ENCODE data around the gene JMJD6. TPM values are rescaled to one million over a fixed set of nuclear protein-coding genes. Genes with fewer than 3 reads are reported as not detected.
A peak's percentile ranks its signal among the peaks of the same experiment; 100 is the strongest.

Gene JMJD6
- total and polyA plus RNA-seq, 2 experiments from 2014 or later: 19.3 to 44.8 TPM

DNA sequence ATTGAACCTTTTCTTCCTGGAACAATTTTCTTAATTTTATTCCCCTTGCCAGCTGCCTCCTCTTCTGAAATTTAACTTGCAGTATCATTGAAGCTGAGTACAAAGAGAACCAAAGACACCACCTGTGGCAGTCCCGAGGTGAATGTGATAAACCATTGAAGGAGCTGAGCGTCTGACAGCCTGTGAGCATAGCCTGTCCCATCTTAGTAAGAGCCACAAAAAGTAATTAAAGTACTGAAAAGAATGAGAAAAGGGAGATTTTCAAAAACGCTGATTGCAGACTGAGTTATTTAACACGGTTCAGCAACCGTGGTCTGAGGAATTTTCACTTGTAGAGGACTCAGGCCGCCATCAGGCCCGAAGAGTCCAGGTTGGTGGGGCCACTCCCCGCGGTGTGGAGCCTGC is 55.7 kb downstream of the JMJD6 start:
- Histone ChIP-seq H3K9me3 (ENCODE audit: low read depth) (no peaks in the 10 kb centered on the region), H3K4me1 (ENCODE audit: insufficient read depth) (no peaks in the 10 kb centered on the region), H3K9me2 (replicated peaks; ENCODE audit: insufficient read depth) (no peaks in the 10 kb centered on the region), H4K20me1 (ENCODE audit: insufficient read depth, poor library complexity, severe bottlenecking) (no peaks in the 10 kb centered on the region), H3K79me2 (no peaks in the 10 kb centered on the region), H3K36me3 (replicated peaks; ENCODE audit: insufficient read depth, low read depth) (no peaks in the 10 kb centered on the region), H3K27me3 (no peaks in the 10 kb centered on the region), H2AFZ (peak overlapping the region; percentile 53), H3K4me3 (no peak overlapping the region), H3K27ac (peak overlapping the region; percentile 91), H3K4me2 (peak overlapping the region; percentile 71)
- no peak for DNase-seq (ENCODE audit: low spot score)
- no peak for TF ChIP-seq EZH2 (IDR thresholded peaks at IDR 0.05; ENCODE audit: borderline replicate concordance)
- no peak for TF ChIP-seq EZH2phosphoT487 (IDR thresholded peaks at IDR 0.05; ENCODE audit: low read depth, severe bottlenecking, unreplicated experiment)
- TF ChIP-seq, protein P1, sequence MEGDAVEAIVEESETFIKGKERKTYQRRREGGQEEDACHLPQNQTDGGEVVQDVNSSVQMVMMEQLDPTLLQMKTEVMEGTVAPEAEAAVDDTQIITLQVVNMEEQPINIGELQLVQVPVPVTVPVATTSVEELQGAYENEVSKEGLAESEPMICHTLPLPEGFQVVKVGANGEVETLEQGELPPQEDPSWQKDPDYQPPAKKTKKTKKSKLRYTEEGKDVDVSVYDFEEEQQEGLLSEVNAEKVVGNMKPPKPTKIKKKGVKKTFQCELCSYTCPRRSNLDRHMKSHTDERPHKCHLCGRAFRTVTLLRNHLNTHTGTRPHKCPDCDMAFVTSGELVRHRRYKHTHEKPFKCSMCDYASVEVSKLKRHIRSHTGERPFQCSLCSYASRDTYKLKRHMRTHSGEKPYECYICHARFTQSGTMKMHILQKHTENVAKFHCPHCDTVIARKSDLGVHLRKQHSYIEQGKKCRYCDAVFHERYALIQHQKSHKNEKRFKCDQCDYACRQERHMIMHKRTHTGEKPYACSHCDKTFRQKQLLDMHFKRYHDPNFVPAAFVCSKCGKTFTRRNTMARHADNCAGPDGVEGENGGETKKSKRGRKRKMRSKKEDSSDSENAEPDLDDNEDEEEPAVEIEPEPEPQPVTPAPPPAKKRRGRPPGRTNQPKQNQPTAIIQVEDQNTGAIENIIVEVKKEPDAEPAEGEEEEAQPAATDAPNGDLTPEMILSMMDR (IDR thresholded peaks at IDR 0.05; ENCODE audit: poor library complexity): no peak
- WGBS (ENCODE audit: low lambda C conversion rate, missing lambda C conversion rate): 63% methylated on average over 9 of the region's 9 CpGs

DNA sequence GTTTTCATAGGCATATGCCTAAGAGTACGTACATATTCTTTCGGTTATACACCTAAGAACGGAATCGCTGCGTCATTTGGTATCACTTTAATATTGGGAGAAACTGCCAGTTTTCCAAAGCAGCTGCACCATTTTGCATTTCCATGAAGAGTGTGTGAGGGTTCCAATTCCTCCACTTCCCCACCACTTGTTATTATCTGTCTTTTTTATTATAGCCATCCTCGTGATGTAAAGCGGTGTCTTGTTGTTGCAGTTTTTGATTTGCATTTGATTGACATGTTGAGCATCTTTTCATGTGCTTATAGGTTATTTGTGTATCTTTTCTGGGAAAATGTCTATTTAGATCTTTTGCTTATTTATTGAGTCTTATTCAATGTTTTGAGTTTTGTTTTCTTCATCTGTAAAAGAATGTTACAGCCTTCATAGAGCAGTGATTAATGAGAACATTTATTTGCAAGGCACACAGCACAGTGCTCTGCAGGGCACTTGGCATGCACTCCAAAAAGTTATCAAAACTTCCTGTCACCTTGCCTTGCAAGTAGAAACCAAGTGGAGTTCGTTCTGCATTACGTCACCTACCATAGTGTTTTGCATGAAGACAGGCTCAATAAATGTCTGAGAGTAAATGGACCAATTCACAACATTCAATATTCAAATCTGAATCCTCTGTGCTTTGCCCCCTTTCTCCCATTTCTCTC is 56.2 kb downstream of the JMJD6 start:
- no peak overlapping the region for H3K4me3 ChIP-seq
- H3K4me2 ChIP-seq: peak overlapping the region; percentile 71
- DNase-seq (ENCODE audit: low spot score): no peak
- no peaks in the 10 kb centered on the region for H3K79me2 ChIP-seq
- WGBS (ENCODE audit: low lambda C conversion rate, missing lambda C conversion rate): 98% methylated on average over 9 of the region's 9 CpGs
- no peaks in the 10 kb centered on the region for H3K27me3 ChIP-seq
- H3K27ac ChIP-seq: peak overlapping the region; percentile 91
- no peaks in the 10 kb centered on the region for H3K9me3 ChIP-seq (ENCODE audit: low read depth)
- H3K4me1 ChIP-seq (ENCODE audit: insufficient read depth): no peaks in the 10 kb centered on the region
- H4K20me1 ChIP-seq (ENCODE audit: insufficient read depth, poor library complexity, severe bottlenecking): no peaks in the 10 kb centered on the region
- H3K36me3 ChIP-seq (replicated peaks; ENCODE audit: insufficient read depth, low read depth): no peaks in the 10 kb centered on the region
- no peak for TF ChIP-seq EZH2 (IDR thresholded peaks at IDR 0.05; ENCODE audit: borderline replicate concordance)
- no peak for TF ChIP-seq EZH2phosphoT487 (IDR thresholded peaks at IDR 0.05; ENCODE audit: low read depth, severe bottlenecking, unreplicated experiment)
- TF ChIP-seq, protein P1 (IDR thresholded peaks at IDR 0.05; ENCODE audit: poor library complexity): no peak
- peak overlapping the region; percentile 53 for H2AFZ ChIP-seq
- no peaks in the 10 kb centered on the region for H3K9me2 ChIP-seq (replicated peaks; ENCODE audit: insufficient read depth)

MicroRNAs encoded within 50 kb of the gene (microRNA counts, 767-probe panel; counts per million panel counts)
- not detected for microRNA hsa-miR-636

Small RNA genes within 50 kb of the gene (microRNA-seq; reads per million reads assigned to microRNA genes)
- gene MIR636: not detected

Small RNA genes within 50 kb of the gene (small RNA-seq; reads per million reads assigned to genes)
- gene AC005837.3: not detected
- gene RF02271: not detected
- gene RNU6-97P: not detected
- gene RNY4P36: not detected

Other genes starting within 250 kb of the JMJD6 start
- gene RHBDF2, start 225.2 kb downstream of the JMJD6 start, total RNA-seq: 4.9 and 5.5 TPM in 2 replicates
- 11.0 and 11.7 TPM in 2 replicates for gene RHBDF2, start 225.2 kb downstream of the JMJD6 start, polyA plus RNA-seq
- gene CYGB, start 188.9 kb downstream of the JMJD6 start, total RNA-seq: 7.8 and 15.5 TPM in 2 replicates
- gene CYGB, start 188.9 kb downstream of the JMJD6 start, polyA plus RNA-seq: 13.8 and 19.2 TPM in 2 replicates
- 2.0 and 2.7 TPM in 2 replicates for gene PRCD, start 186.6 kb downstream of the JMJD6 start, total RNA-seq
- 10.2 and 11.6 TPM in 2 replicates for gene PRCD, start 186.6 kb downstream of the JMJD6 start, polyA plus RNA-seq
- 1.4 and 2.3 TPM in 2 replicates for gene ST6GALNAC2, start 140.7 kb downstream of the JMJD6 start, total RNA-seq
- 1.8 and 2.8 TPM in 2 replicates for gene ST6GALNAC2, start 140.7 kb downstream of the JMJD6 start, polyA plus RNA-seq
- gene ST6GALNAC1, start 82.8 kb downstream of the JMJD6 start, total RNA-seq: 17.7 and 29.6 TPM in 2 replicates
- 27.6 and 31.6 TPM in 2 replicates for gene ST6GALNAC1, start 82.8 kb downstream of the JMJD6 start, polyA plus RNA-seq
- 101 and 102 TPM in 2 replicates for gene MXRA7, start 15.6 kb downstream of the JMJD6 start, total RNA-seq
- 117 and 138 TPM in 2 replicates for gene MXRA7, start 15.6 kb downstream of the JMJD6 start, polyA plus RNA-seq
- gene METTL23, start 233 bp upstream of the JMJD6 start, total RNA-seq: 36.6 and 36.8 TPM in 2 replicates
- gene METTL23, start 233 bp upstream of the JMJD6 start, polyA plus RNA-seq: 48.0 and 56.5 TPM in 2 replicates
- 152 and 157 TPM in 2 replicates for gene SRSF2, start 10.7 kb upstream of the JMJD6 start, total RNA-seq
- gene SRSF2, start 10.7 kb upstream of the JMJD6 start, polyA plus RNA-seq: 152 and 173 TPM in 2 replicates
- 59.4 and 66.6 TPM in 2 replicates for gene MFSD11, start 11.5 kb upstream of the JMJD6 start, total RNA-seq
- 35.4 and 43.5 TPM in 2 replicates for gene MFSD11, start 11.5 kb upstream of the JMJD6 start, polyA plus RNA-seq
- 0.60 and 1.1 TPM in 2 replicates for gene MGAT5B, start 141.8 kb upstream of the JMJD6 start, total RNA-seq
- gene MGAT5B, start 141.8 kb upstream of the JMJD6 start, polyA plus RNA-seq: 0.89 TPM in 1 of 2 replicates, not detected in the other